Hematopoietic multipotent progenitor cell treated with erythropoietin and hydrocortisone succinate and interleukin-3 and kit ligand, for 15 days (in vitro differentiated cells): ENCODE data around the gene CDH26.
"Not testable (repeated sequence)": the region's sequence is repeated elsewhere in the genome, so short reads cannot be mapped to it uniquely, and the experiment has no call there.

Experiments
- DNase-seq: peaks from one replicate; pipeline ENCODE4 v3.0.0-alpha.2; 2015; ENCODE audit warnings: low spot score

CDH26 gene

DNA sequence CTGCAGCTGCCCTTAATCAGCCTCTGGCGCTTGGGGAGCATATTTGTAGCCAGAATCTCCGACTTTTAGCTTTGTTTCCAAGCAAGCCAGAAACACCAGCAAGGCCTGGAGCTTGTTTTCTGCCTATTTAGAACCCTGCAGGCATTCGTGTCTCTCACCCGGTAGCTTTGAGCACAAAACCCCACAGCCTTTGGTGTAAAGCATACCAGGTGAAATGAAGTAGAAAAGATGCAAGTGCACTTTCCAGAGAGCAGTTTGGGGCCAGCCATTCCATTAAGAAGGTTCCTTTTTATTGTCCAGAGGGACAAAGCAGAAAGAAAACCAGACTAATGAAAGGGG lies 17.3 kb upstream of the CDH26 start:
- DNase-seq = no peak

DNA sequence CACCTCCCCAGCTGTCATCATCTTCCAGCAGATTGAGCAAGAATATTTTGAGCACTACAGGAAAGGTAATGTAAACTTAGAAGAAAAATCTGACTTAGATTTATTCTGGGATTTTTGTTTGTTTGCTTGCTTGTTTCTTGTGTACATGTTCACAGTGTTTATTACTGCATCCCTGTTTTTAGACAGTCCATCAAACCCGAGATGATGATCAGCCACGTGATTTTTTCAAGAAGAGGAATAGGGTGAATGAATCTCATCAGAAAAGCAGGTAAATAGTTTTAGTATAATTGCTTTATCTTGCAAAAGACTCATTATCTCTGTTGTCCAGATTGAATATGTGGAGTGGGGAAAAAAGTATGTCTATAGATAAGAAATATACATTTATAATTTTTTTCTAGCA lies 16.0 kb upstream of the CDH26 start:
- DNase-seq = no peak

DNA sequence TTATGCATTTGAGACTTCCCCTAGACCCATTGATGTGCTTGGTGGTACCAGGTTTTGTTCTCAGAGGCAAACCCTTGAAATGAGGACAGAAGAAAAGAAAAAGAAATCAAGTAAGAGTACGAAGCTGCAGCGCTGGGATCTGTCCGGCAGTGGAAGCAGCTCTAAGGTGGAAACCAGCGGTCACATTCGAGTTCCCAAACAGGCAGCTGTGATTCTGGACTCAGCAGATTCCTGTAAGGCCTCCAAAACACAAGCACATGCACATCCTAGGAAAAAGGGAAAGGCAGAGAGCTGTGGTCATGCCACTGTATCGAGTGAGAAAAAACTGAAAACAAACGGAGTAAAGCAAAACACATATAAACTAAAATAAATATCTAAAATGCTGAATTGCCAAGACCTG lies 13.5 kb upstream of the CDH26 start:
- DNase-seq = no peak

DNA sequence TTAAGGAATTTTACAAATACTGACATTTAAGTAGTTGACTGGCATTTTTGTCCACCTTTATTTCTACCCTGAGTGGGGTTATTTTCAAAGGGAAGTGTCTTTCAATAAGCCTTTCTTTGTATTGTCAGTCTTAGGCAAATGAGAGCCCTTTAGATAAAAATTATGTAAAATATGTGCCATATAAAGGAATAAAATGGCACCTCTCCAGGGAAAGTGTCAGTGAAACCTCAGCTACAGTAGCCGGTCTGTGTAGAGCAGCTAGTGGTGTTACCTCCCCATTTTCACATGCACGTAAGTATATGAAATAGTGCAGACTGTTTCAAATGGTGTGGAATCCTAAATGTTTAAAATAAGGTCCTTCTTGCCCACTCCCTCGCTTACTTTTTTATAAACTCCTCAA lies 13.0 kb upstream of the CDH26 start:
- DNase-seq = no peak

DNA sequence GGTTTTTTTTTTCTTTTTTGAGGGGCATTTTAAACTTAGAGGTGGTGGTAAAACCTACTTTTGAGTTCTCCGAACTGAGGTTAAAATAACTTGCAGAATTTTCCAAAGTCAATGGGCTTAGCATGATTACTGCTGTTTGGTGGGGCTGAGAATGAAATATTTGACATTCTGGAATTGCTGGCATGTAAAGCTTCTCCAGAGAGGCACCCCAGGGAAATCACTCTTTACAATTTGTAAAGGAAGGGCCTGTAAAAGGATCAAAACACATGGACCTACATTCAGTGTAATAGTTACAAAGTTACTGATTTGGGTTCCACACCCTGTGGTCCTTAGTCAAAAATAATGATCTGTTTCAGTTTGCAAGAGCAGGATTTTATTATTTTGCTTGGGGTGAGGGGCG lies 12.5 kb upstream of the CDH26 start:
- DNase-seq = no peak

DNA sequence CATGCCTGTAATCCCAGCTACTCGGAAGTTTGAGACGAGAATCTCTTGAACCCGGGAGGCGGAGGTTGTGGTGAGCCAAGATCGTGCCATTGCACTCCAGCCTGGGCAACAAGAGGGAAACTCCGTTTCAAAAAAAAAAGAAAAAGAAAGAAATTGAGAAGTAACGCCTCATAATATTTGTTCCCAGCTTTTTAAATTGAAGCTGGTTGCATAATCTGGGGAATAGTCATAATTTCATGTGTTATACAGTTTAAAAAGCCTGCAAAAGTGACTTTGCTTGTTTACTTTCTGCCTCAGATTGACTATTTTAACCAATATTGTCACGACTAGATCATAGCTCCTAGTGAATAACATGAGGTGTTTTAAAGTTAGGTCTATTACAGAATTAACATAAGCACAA lies 10.8 kb upstream of the CDH26 start:
- no peak for DNase-seq

DNA sequence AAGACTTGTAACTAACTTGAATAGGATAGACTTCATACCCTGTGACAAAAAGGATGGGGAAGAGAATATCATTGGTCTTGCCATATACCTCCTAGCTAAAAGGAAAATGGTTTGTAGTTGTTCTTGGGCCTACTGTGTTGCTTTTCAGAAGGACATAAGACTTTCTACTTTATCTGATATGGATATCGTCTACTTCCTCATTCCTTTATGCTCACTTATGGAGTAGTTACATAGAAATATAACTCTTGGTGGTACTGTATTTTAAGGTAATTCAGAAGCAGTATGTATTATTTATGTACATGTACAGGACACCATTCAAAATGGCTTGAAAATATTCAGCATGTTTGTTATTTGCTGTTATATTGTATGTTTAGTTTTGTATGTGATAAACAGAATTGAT lies 10.0 kb upstream of the CDH26 start:
- DNase-seq = no peak

DNA sequence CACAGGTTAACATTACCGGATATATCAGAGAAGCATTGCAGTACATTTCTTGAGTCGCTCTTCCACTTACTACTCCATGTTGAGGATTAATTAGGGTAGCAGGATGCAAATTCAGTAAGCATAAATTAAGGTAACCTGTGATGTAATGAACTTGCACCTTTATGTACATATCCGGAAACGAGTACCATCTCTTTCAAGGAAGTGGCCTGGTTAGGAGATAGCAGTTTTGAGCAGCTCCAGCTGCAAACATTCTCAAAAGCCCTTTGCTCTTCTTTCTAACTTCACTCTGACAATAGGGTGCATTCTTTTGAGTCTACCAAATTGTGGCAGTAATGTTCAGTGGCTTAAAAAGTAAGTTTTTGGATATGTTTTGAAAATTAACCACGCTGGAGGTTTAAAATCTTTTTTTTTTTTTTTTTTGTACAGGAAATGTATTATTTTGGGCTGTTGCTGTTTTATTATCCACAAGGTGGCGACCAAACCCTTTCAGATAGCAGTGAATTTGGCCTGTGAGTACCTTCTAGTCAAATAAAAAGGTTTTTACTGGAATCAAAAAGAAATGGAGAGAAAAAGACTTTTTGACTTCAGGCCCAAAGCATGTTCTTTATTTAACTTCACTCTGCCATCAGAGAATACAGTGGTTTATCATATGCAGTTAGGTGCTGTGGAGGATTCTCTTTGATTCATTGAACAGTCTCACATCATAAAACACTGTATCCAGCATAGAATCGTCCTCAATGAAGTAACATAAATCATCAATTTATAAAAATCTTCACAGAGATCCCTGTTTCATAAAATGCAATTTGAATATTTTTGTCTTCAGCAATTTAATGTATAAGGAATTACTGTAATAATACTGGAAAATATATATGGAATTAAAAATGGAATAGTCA lies 9.1 kb upstream of the CDH26 start:
- DNase-seq = peak; percentile 36

DNA sequence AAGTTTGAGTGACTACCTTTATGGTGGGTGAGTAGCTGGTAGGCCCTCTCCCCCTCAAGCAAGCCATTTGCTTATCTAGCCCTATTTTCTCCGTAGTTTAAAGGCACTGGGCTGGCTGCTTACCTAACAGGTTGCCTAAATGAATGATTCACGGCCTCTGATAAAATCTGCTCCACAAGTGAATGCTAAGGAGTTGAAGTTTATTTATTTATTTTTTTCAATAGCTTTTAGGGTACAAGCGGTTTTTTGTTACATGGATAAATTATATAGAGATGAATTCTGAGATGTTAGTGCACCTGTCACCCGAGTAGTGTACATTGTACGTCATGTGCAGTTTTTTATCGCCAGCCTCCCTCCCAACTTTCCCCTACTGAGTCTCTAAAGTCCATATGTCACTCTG lies 8.3 kb upstream of the CDH26 start:
- no peak for DNase-seq

DNA sequence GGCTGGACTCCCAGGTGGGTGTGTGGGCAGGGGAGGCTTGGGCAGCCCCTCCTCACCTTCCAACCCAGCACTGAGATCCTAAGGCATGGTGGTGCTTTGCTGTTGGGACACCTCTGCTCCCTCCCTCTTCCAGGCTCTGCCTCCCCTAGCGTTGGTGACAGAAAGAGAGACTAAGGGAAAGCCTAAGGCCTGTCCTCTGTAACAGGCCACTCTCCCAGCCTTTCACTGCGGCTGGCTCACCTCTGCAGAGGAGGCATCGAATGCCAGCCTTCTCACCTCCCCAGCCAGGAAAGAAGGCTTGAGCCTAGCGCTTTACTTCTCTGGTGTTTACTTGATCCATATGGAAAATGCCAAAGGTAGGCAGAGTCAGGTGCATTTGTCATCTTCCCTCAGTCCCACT lies 3.5 kb upstream of the CDH26 start:
- DNase-seq = no peak

DNA sequence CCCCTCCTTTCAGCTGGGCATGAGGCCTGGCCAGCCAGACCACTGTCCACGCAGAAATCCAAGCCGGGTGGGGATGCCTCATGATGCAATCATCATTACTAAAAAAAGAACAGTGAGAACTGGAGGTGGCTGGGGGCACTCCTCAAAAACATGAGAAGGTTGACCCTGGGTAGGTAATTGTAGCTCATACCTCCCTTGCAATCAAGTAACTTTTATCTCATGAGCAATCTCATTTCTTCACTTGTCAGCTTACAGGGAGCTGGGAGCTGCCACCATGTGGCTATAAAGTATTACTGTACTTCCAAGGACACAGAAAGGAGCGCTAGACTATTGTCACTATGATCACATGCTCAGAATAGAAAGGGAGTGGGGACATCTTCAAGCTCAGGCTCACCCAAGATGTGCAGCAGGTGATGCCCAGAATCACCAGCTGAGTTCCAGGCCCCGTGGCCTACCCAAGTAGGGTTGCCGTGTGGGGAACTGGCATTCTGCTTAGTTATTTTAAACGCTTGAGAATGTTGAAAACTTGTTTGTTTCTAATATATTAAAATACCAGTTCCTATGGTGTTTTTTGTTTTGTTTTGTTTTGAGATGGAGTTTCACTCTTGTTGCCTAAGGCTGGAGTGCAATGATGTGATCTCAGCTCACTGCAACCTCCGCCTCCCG lies 3.0 kb upstream of the CDH26 start:
- no peak for DNase-seq

DNA sequence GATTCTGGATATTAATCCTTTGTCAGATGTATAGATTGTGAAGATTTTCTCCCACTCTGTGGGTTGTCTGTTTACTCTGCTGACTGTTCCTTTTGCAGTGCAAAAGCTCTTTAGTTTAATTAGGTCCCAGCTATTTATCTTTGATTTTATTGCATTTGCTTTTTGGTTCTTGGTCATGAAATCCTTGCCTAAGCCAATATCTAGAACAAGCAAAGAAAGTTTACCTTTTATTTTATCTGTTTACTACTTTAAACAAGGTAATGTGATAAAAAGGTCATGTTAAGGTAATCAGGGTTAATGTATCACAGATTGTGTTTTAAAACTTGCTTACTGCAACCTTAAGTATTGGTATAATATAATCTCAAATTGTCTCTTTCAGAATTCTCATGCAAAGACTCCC lies 655 bp upstream of the CDH26 start:
- DNase-seq = not testable (repeated sequence)

DNA sequence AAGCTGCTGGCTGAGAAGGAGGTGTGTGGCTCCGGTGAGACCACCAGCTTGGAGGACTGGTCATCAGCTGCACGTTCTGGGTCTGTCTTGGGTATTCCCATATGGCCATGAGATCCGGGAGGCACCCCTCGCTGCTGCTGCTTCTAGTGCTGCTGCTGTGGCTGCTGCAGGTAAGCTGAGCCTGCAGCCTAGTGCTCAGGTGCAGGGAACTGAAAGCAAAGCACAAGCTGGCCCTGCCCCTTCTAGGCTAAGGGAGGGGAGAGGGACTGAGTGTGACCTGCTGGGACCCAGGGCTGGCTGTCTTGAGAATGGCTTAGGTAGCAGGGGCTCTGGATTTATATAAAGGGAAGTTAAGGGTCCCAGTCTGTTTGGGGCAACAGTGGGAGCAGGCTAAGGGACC lies 403 bp downstream of the CDH26 start:
- DNase-seq = no peak

DNA sequence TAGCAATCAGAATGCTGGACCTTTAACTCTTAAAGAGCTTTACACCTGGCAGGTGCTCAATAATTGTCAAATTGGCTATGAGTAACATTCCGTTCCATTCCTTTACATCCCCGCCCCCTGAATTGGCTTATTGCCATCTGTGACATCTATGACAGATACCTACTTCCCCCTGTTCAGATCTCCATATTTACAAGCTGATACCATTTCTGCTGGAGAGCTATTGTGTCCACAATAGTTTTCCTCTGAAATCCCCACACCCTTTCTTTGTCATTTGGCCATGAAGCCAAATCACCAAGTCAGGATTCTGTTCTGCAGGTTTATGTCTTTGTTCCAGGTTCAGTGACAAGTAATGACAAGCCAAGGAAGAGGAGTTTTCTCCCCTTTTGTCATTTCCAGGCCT lies 3.2 kb downstream of the CDH26 start:
- no peak for DNase-seq

DNA sequence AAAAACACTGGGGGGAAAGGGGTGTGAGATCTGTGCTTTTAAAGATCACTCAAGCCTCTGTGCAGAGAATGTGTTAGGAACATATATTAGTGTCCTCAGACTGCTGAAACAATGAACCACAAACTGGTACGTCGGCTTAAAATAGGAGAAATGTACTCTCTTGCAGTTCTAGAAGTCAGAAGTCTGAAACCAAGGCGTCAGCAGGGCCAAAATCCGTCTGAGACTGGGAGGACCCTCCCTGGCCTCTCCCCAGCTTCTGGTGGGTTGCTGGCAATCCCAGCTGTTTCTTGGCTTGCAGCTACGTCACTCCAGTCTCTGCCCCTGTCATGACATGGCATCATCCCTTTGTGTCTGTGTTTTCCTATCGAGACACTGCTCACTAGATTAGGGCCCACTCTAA lies 3.9 kb downstream of the CDH26 start:
- DNase-seq = no peak

DNA sequence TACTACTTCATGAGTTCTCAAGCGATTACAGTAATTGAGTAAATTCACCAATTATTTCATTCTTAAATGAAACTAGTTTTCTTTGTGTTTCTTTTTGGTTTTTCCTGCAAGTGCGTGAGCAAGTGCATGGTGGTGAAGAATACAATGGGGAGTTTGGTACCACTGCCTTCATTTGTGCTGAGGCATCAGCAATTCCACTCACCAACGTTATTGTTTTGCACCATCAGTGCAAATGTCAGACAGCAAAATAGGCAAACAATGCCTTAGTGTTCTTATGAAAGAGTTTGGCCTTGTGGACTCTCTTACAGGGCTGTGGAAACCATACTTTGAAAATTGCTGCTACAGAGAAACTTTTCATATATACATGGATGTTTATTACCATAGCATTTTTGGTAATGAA lies 8.2 kb downstream of the CDH26 start:
- no peak for DNase-seq

DNA sequence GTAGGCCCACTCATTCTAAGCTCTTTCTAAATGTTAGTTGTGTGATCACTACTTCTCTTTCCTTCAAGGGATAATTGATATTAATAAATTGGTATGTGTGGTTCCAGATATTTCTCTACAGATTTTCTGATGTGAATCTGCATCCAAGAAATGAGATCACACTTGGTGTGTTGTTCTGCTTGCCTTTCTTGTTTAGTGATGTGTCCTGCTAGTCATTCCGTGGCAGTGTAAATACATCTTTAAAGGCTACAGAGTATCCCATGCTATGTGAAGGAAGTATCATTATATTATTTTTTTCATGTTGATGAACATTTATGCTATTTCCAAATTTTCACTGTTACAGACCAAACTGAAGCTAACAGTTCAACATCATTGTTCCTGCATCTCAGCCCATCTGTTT lies 13.2 kb downstream of the CDH26 start:
- no peak for DNase-seq

DNA sequence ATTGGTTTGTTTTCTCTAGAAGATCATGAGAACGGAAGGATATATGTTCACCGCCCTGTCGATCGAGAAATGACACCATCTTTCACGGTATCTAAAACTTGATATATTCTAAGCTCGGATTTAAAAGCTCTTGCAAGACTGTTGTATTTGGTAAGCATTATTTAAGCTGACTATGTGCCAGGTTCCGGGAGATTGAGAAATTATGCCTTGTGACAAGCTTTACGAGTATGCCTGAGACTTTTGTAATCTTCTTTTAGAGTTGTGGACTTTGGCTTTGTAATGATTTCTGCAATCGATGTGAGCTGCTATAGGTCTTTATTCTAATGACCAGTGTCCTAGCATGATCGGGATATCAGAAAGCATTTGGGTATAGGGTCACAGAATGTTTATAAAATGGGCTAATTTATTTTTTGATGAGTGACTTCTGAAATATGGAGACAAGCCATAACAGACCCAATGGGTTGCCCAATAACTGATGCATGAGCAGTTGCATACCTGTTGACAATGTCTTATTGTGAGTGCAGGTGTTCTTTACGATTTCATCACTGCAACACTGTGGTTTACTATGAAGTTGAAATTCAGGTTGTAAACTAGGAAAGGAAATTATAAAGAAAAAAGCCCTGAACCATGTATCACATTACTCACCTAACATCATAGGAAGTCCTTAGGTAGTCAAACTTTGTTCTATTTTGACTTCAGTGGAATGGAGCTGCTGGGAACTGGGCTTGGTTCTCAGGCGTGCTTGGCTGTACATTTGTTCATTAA lies 14.0 kb downstream of the CDH26 start:
- no peak for DNase-seq

DNA sequence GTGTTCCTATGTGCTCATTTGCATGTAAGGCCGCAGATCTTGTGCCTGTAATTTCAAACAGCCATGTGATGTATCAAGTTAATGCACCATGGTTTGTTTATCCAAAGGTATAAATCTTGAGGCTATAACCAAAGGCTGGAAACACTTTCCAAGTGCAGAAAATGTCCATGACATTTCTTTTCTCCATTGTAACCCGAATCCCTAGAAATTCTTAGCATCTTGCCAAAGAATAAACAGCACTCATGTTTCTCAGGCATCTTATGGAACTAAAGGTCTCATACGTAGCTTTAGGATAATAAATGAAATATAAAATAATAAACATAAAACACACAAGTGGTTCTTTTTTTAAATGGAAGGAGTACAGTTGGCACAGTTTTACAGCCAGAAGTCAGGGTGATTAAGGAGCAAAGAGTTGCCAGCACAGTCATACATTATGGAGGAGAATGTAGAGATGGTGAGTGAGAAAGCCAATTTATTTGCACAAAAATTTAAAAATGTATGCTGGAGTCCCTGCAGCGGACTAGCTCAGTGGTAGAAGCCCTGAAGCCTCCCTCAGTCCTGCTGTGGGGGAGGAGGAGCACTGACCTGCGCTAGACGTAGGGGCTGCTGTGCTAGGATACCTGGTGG lies 18.0 kb downstream of the CDH26 start:
- no peak for DNase-seq

DNA sequence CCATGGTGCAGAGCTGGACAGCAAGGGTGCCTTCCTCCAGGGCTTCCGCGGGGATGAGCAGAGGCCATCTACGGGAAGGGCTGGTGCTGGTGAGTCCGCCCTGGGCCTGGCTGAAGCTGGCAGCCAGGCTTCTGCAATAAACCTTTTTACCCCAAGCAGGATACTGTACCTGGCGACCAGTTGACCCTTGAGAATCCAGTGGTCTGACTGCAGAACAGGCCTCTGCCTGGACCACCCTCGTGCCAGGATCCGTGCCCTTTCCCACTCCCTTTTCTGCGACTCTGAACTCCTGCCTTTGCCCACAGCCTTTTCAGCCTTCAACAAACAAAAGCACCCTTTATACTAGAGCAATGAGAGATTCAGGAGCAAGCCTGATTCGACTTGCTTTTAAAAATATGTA lies 18.9 kb downstream of the CDH26 start:
- DNase-seq = no peak

DNA sequence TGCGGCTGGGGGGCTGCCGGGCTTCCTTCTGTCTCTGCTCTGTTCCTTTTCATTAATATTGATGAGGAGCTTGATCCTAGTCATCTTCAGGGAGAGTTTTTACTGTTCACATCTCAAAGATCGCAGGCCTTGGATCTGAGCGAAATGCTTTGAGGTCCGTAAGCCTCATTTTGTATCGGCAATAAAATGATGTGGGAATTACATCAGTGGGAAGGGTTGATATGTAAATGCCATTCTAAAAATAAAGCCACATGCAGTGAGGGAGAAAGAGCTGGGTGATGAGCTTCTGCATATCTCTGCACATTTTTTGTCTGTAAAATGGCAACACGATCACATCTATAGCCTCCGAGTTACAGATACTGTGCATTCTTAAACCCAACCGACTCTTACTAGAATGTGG lies 24.9 kb downstream of the CDH26 start:
- DNase-seq = no peak

DNA sequence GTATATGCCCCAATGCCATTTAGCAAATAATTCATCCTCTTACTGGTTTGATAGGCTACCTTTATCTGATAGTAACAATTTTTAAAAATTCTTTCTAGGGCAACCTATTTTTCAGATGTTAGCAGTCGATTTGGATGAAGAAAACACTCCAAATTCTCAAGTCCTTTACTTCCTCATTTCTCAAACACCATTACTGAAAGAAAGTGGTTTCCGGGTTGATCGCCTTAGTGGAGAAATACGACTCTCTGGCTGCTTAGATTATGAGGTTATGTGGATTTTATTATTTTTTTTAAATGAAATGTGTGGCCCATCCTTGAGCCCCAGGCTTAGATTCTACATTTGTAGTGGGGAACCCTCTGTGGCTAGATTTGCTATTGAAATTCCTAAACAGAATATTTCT lies 26.3 kb downstream of the CDH26 start:
- DNase-seq = no peak

DNA sequence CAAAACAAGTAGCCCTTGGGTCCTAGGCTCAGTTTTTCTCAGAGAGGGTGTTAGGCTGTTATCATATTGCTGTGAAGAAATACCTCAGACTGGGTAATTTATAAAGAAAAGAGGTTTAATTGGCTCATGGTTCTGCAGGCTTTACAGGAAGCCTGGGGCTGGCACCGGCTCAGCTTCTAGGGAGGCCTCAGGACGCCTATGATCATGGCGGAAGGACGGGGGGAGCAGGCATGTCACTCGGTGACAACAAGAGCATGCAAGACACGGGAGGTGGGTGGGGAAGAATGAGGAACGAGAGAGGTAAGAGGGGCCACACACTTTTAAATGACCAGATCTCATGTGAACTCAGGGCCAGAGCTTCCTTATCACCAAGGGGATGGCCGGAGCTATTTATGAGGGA lies 26.9 kb downstream of the CDH26 start:
- no peak for DNase-seq
